GM19467 (cell line): ENCODE measurements around the gene MYOM3.

Experiments used
- ATAC-seq: cut with Tn5 transposase; IDR thresholded peaks from one replicate; pipeline ENCODE4 v1.9.1; 2021; ENCODE audit warnings: mild to moderate bottlenecking, moderate library complexity; ENCODE audit not compliant: unreplicated experiment

MYOM3 gene

DNA sequence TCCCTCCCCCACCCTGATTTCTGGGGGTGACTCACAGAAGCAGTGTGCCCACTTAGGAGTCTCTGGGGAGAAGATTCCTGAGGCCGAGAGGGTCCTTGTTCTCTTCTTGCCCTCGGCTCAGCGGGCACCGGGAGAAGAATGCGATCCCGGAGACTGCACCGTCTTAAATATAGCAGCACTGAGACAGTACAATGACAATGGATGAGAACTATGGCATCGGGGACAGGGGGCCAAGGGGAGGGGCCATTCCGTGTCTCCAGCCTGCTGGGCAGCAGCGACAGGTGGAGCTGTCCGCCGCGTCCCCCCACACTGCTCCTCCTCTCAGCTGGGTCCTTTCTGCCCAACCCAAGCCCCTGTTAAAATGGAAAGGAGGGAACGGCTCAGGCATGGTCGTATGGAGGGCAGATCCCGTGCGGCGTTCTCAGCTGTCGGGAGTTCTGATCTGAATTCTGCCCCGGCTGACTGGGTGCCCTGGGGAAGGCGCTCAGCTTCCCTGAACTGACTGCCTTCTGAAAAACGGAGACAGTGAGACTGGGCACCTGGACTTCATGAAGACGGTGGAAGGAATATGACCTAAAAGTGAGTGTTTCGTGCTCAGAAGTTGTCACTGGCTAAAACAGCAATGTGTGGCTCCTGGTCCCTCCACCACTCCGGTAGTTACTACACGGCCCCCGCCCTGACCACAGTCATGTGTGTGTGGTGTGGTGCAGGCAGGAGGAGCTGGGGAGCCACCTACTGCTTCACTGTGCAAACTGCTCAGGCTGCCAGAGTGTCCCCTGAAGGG, at the start of gene MYOM3:
MYOM3 (minus strand) TSS at position 140 of the 784 bp plus-strand sequence. CDS start 3,499 bp downstream, outside the sequence.
- ATAC-seq: no peak

DNA sequence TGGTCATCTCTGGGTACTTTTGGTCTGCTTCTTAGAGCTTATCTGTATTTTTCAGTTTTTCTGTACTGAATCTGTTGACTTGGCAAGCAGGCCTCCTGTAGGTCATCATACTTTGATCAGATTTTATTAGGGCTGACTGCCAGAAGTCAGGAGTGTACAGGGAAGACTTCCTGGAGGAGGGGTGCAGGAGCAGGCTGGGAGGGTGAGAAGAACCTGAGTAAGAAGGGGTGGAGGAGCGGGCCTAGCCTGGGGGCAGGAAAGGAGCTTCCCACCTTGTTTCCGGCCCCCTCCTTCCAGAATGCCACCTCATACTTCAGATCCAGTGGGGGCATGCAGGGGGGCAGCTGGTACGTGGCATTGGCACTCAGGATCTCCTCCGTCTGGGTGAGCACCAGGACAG, 49.3 kb upstream of the MYOM3 start:
- no peak for ATAC-seq

DNA sequence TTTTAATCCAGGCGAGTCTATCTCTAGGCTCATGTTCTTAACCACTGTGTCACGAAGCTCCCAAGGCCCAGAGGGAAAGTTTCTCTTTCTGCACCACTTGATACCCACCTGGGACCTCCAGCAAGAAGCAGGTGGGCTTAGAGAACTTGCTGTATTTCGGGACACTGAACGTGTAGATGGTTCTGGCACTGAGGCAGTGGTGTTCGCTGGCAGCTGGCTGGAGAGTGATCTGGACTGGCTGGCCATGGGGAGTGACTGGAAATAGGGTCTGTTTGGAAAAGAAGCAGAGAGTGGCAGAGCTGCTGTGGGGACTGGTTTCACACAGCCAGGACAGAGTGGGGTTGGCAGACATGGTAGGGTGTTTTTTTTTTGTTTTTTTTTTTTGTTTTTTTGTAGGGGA, 47.4 kb upstream of the MYOM3 start:
- ATAC-seq: no peak

DNA sequence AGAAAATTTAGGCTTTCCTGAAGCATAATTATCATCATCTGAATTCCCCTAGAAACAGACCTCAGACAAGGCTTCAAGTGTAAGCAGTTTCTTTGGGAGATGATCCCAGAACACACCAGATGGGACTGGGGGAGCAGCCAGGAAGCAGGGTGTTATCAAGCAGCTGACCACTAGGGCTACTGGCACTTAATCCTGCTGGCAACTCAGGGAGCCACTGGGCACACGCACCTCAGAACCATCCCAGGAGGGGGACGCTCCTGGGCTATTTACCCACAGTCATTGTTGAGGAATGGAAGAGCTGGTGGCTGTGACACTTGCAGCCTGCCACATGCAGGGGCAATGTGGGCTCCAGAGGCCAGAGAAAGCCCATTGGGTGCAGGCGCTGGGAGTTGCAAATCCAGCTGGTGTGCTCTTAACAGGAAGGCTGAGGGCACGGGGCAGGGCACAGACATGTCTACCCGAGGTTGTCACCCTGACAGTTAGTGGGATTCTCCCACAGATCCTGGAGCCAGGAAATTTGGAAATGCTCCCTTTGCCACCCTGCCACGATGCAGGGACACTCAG, 46.1 kb upstream of the MYOM3 start:
- ATAC-seq: no peak

DNA sequence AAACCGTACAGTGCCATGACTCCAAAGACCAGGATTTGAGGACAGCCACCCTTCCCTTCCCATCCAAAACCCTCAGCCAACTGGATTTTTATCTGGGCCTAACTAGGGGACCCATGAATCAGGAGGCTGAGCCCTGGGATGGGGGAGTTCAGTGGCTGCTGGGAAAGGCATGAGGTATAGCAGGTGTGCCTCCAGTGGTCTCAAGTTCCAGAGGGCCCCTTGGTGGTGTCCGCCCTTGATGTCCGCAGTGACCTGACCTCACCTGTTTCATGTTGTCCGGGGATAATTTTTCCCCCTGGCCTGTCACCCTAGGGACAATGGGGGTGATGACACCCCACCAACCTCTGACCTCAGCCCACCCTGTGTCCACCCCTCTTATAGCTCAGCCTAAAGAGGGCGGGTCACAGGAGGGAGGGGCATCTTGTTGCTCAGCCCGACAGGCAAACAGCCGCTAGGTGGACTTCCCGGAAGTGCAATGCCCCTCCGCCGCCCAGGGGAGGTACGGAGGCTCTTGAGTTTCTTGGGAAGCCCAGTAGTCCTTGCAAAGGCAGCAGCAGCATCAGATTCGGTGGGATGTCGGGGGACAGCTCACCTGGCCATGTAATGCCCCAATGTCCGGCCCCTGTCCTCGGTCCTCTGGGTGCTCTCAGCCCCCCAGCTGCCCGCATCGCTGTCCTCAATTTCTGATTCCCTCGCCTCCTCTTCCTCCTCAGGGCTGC, 44.8 kb upstream of the MYOM3 start:
- ATAC-seq: no peak

- ATAC-seq: no peak
These were observed 43.3 kb upstream of the MYOM3 start for GRCh38 chr1:24155011-24155782.

- no peak for ATAC-seq
These were observed 42.3 kb upstream of the MYOM3 start for GRCh38 chr1:24154215-24154614.

- ATAC-seq: no peak
These were observed 40.9 kb upstream of the MYOM3 start for GRCh38 chr1:24152631-24153494.

GRCh38 chr1:24151175-24151533, 39.2 kb upstream of the MYOM3 start:
- no peak for ATAC-seq

DNA sequence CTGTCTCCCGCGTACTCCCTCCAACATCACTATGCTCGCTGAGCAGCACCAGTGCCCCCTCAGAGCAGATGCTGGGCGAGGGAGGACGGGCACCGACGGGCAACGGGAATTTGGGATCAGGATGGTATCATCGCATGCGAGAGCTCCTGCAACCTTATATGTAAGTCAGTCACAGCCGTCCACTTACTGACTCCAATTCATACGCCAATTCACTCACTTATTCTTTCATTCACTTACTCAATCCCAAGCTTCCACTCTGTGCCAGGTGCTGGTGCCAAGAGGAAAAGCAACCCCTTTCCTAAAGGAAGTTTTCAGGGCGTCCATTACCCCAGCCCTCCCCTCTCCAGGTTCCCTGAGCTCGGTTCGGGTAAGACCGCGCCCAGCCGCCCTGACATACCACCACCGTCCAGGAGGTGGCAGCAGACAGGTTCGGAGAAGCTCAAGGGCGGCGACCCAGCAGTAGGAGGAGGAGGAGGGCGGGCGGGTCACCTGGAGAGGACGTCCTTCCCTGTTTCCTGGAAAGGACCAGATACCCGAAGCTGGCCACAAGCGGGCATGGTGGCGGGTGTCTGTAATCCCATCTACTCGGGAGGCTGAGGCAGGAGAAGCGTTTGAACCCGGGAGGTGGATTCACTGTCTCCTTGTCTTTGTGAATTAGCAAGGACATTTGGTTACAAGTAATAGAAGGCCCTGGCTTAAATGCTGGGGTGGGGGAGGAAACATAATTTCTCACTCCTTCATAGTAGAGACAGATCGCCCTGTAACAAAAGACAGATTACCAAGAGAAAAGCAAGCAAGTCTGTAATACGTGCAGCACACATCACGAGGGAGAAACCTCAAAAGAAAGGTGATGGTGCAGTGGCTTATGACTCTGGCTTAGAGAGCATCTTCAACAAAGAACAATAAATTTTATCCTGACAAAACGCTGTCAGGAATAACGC, 38.6 kb upstream of the MYOM3 start:
- peak; percentile 73 for ATAC-seq

GRCh38 chr1:24149866-24150233, 37.9 kb upstream of the MYOM3 start:
- no peak for ATAC-seq

DNA sequence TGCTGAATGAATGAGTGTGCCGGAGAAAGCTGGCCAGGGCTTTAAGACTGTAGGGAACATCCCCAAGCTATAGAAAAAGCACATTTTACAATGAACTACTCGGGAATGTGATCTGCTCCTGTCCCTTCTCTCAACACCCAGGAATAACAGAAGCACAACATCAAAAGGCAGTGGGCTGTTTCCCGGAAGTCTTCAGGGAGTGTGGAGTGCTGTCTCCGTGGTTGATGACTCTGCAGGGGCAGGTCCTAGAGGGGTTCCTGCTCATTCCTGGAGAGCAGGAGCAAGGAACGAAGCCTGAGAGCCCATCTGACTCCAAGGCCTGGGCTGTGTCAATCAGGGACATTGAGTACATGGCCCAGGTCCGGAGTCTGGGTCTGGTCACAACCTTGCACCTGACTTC, 35.9 kb upstream of the MYOM3 start:
- ATAC-seq: no peak

GRCh38 chr1:24147194-24147593, 35.3 kb upstream of the MYOM3 start:
- no peak for ATAC-seq

DNA sequence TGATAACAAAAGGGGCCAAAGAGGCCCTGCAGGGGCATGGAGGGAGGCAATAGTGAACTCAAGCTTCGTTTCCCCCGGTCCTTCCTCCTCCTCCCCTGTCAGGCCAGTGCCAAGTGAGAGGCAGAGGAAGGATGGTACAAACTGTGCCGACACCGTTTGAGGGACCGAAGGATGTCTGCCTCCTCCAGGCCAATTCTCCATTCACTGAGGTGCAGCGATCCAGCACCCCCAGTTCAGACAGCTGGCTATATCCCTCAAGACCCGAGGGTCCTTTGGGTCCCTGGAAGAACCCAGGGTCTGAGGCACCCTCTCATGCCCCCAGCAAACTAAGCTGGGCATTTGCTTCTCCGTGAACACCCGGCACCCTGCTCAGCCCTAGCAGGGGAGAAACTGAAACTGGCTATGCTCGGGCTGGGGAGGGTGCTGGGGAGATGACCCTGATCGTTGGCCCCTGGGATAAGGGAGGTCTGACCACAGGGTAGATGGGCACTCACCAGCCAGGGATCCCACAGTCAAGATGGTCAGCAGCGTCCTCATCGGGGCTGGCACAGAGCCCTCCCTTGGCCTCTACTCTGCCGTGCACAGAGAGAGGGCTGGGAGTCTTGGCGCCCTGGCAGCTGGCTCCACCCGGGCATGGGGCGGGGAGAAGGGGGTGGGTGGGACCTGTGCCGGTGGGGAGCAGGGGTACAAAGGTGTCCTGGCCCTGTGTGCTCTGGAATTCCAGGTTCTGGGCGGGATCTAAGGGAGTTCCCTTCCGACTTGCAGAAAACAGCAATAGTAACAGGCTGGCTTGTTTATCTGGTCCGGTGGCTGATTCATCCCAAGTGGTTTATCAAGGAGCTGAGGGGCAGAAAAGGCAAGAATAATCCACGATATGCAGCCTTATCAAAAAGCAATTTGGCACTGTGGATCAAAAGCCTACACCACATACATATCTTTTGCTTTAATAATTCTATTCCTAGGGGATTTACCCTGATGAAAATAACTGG, 30.9 kb upstream of the MYOM3 start, which contains the start of gene IL22RA1:
IL22RA1 (minus strand) TSS at position 595 of the 989 bp plus-strand sequence; CDS start at position 537, 58 bp downstream.
- no peak for ATAC-seq

- no peak for ATAC-seq
These were observed 29.5 kb upstream of the MYOM3 start for GRCh38 chr1:24141311-24141997.

DNA sequence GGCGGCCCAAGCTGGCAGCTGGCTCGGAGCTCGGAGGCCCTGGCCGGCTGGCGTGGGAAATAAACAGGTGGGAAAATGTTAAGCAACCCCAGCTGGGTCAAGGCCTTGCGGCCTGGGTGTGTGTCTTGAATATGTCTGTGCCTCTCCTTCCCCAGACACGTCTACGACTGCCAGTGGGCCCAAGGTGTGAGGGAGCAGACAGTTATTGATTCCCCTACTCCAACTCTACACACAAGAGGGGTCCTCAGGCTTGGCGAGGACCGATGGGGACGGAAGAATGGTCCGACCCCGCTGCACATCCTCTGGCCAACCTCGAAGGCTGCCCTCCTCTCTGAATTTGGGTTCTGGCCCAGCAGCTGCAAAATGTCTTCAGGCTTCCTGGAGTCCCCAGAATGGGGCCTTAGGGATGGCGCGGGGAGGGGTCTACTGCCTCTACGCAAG, 28.8 kb upstream of the MYOM3 start:
- no peak for ATAC-seq

- ATAC-seq: no peak
These were observed 28.0 kb upstream of the MYOM3 start for GRCh38 chr1:24139841-24140425.
